ENCODE results near the gene GSTM3.
A peak's percentile ranks its signal among the peaks of the same experiment; 100 is the strongest.
"Not testable (repeated sequence)": the region's sequence is repeated elsewhere in the genome, so short reads cannot be mapped to it uniquely, and the experiment has no call there.

Gene GSTM3

GRCh38 chr1:109761227-109762038 lies 20.6 kb upstream of the GSTM3 start:
- DNase-seq = no peak

DNA sequence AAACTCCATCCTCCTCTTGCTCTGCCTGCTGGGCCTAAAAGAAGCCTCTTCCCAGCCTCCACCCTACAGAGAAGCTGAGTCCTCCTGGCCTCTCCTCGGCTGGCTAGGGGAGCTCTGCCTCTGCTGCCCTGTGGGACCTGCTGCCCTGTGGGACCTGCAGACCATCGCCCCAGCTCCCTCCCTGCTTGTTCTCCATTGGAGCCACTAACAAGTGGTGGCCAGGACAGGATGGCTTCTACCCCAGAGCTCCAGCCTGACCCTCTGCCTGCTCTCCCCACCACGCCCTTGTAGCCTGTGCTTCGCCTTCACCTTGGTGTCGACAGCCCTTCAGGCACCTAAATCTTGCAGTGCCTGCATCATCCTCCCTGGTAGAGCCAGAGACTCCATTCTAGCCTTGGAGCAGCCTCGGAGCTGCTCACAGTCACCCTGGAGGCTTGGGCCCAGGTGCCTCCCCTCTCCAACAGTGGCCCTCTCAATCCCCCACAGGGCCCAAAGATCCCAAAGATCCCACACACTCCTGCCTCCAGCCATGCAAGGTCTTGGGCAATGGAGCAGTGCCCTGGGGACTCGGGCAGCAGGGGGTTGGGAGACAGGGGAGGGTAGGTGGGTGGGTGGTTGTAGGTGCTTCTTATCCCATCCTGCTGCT lies 19.9 kb upstream of the GSTM3 start:
- DNase-seq = no peak

DNA sequence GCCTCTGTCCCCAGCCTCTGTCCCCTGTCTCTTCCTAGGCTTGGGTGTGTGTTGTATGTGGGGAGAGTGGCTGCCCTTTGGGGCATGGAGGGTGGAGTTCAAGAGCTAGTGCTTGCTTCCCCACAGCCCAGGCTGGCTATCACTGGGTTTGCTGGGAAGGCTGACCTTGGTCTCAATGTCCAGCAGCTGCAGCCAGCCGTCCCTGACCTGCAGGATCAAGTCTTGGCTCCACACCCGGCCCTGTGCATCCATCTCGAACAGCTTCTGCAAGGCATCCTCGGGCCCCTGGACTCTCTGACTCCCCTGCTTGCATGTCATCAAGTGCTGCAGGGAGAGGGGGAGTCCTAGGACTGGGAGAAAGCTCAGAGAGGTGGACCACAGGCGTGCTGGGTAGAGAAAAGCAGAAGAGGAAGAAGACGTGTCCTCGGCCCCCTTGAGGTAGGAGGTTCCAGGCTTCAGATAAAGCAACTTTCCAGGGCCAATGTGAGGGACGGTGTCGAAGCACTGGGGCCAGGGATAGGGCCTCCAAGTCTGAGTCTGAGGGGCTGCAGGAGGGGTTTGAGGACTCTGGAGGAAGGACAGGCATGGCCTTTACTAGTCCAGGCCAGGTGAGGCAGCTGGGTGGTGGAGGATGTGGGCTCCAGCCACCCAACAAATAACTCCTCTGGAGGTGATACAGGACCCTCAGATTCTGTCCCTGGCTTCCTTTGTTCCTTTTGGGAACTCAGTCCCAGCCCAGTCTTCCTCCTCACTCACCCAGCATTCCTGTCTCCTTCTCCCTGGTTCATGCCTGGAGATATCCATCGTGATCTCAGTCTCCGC lies 18.9 kb upstream of the GSTM3 start:
- no peak for DNase-seq

DNA sequence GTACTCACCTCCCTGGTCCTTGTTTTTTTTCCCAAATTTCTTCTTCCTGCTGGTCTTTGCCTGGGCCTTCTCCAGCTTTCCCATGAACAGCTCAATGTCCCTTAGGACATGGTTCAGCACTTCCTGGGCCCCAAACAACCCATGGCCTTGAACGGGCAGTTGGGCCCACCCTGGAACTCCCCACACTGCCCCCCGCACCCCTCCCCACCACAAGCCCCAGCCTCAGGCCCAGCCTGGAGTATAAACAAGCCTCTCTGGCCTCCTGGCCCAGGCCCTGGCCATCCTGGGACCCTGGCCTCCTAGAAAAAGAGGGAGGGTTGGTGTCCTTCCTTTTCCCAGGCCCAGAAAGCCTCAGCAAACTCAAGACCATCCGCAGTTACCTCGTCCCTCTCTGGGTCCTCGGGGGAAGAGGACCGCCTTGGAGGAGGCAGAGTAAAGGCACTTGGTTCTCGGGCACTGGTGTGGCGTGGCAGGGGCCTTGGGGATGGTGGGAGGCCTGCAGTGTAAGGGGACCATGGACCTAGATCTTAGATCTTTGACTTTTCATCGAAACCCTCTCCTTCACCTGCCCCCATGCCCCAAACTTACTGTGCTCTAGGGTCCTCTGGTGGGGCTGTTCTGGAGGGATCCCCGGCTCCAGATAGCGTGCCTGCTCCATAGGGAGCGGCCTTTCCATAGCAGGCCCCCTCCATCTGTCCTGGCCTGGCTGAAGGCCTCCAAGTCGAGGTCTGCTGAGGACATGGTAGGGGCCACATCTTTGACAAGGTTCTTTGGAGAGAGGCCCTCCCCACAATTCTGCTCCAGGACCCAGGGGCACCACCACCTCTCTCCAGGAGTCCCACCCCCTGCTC lies 17.3 kb upstream of the GSTM3 start:
- DNase-seq = no peak

- DNase-seq = no peak
These were observed 16.1 kb upstream of the GSTM3 start for GRCh38 chr1:109756848-109757521.

DNA sequence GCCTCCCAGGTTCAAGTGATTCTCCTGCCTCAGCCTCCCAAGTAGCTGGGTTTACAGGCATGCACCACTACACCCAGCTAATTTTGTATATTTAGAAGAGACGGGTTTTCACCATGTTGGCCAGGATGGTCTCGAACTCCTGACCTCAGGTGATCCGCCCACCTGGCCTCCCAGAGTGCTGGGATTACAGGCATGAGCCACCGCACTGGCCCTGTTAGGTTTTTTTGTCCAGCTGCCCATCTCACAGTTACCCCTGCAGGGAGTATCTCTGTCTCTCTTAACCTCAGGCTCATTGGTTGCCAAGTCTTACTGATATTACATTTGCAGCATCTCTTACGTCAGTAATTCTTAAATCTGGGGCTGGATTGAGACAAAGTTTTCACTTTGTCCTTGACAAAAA lies 15.5 kb upstream of the GSTM3 start:
- not testable (repeated sequence) for DNase-seq

DNA sequence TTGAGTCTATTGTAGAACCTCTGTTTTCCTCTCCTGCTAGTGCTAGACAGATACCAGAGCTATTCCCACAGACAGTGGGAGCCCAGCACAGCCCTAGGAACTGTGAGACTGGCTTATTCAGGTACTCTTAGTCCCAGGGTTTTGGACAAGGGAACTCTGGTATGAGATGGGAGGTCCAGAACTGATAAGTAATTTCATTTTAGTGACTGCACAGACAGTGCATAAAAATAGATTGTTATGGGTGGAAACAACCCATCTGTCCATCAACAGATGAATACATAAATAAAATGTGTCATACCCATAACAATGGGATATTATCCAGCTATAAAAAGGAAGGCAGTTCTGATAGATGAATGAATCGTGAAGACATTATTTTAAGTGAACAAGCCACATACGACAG lies 13.9 kb upstream of the GSTM3 start:
- no peak for DNase-seq

GRCh38 chr1:109751531-109752260 lies 10.9 kb upstream of the GSTM3 start:
- no peak for DNase-seq

DNA sequence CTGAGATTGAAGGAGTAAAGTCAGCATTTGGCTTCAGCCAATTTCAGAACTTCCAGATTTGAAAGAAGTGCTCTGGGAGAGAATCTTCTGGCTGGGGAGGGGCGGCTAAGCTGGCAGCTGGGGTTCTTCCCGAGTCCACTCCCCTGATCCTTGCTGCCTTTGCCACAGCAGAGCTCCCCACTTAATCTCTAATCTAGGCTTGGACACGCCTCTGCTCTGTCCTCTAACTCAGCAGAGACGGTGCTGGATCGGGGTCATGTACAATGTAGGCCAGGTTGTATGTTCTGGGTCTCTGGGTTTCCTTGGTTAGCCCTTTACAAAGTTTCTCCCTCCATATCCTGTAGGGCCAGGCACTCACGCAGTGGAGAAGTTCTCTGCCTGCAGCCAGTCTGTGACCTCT lies 10.1 kb upstream of the GSTM3 start:
- DNase-seq = no peak

DNA sequence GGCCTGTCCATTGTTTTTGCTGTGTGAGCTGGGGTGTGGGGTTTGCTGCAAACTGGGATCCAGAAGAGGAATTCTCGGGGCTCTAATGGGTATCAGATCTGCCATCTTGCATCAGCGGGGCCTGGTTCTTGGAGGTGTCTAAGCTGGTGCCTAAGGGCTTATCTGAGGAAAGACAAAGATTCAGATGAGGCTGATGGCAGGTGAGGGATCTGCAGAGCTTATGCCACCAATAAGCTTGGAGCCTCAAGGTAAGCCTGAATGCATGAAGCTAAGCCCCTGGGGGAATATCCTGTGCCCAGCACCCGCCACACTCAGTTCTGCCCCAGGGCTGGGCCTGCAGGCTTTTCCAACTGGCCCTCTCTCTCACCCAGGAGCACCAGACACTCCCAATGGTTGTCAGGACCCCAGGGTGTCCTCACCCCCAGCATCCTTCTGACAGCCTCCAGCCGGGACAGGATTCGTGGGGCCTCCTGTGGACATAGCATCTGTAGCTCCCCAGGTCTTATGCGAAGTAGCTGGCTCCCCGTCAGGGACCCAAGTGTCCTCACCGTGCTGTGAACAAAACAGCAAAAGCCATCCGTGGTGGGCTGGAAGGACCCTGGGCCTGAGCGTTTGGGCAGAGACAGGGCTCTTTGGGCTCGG lies 9.5 kb upstream of the GSTM3 start:
- DNase-seq = no peak

DNA sequence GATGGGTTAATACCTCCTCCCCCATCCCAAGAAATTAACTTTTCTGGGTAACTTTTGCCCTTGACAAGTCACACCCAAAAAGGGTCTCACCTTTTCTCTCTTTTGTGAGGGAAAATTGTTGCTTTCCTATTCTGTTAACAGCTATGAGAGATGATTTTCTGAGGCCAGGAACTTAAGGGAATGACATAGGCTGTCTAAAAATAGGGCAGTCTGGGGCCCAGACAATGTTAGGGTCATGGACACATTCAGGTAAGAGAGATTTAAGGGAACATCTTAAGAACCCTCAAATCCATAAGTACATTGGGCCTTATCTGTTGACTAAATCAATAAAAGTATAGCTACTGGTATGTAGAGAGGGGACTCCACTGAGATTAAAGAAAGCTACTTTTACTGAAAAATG lies 8.4 kb upstream of the GSTM3 start:
- DNase-seq = no peak

GRCh38 chr1:109748311-109748710 lies 7.5 kb upstream of the GSTM3 start:
- not testable (repeated sequence) for DNase-seq

- DNase-seq = peak; percentile 91
These were observed 862 bp downstream of the GSTM3 start for GRCh38 chr1:109739738-109740614.

DNA sequence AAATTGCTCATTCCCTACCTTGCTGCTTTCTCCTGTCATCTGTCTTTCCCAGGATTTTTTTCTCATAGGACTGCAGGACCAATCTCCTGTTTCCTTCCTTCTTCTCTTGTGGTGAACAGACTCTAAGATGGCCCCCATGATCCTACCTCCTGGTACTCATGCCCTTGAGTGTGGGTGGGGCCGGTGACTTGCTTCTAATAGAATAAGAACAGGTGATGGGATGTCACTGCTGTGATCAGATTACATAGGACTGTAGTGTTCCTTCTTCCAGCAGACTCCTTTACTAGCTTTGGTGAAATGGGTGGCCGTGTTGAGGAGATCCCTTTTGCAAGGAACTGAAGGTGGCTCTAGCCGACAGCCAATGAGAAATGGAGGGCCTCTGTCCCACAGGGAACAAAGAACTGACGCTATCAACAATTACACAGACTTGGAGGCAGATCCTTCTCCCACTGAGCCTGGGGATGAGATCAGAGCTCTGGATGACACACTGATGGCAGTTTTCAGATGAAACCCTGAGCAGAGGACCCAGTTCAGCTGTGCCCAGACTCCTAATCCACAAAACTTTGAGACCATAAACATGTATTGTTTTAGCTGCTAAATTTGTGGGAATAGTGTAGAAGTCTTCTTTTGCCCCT lies 7.5 kb downstream of the GSTM3 start:
- no peak for DNase-seq

DNA sequence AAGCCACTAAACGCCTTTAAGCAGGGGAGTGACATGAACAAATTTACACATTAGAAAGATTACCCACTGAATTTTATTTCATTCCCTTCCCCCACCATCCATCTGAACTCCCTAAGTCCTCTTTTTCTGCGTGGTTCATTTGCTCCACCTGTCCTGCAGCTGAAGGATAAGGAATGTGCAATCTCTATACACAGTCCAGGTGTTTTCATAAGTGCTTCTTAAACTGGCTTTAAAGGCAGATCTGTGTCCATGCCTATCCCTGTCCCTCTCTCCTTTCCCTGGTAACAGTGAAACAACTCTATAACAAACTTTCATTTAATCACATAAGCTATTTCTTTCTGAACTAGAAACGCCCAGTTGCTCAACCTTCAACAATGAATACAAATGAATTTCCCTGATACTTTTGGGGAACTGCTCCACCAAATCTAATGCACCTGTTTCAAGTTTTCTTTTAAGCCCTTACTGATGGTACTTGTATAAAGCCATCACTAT lies 8.4 kb downstream of the GSTM3 start:
- no peak for DNase-seq

DNA sequence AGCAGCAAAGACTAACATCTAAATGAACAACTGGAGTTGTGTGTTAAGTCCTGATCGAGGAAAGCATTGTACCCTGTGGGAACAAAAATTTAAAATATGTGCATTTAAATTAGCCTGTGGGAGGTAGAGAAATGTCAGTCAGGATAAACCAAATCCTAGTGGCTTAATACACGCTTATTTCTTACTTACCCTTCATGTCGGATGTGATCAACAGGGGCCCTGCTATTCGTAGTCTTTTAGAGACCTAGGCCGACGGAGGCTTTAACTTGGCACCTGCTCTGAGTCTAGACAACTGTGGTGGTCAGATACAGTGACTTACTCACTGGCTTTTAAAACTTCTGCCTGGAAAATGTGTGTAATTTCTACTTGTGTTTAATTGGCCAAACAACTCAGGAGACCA lies 10.2 kb downstream of the GSTM3 start:
- no peak for DNase-seq

DNA sequence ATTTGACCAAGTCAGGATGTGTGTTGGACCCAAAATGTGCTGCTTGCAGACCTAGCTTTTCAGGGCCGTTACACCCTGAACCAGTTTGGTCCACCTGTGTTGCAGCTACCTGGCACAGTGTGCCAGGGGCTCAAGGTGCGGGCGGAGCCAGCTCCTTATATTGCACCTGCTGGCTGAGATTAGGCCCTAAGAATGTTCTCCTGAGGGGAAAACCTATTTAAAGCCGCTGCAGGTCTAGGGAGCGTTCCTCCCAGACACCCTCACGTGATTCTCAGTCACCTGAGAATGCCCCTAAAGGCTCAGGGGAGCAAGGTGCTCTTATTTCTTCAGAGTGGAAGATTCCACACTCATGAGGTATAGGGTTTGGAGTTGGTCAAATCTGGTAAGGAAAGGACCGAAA lies 12.0 kb downstream of the GSTM3 start:
- no peak for DNase-seq

- DNase-seq = no peak
These were observed 14.0 kb downstream of the GSTM3 start for GRCh38 chr1:109726728-109727373.

DNA sequence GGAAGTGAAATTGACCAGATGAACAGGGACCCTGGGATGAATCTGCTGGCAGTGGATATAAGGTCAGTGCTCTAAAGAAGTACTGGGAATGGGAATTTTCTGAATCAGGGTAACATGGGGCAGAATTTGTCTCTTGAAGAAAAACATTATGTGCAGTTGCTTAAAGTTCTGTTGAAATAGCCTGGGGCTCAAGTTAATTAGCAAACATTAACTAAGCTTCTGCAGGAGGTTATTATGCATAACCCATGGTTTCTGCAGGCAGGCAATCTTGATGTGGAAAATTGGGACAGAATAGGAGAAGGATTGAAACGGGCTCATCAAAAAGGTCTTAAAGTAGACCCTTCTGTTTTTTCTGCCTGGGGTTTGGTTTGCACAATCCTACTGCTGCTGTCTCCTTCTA lies 14.8 kb downstream of the GSTM3 start:
- no peak for DNase-seq
